Iris pigment epithelial cell (primary cell): Measurements from ENCODE around the gene MLLT10.
A peak's percentile ranks its signal among the peaks of the same experiment; 100 is the strongest.

Source experiments
- DNase-seq: peaks from one replicate; pipeline ENCODE4 v3.0.0-alpha.2; 2011; ENCODE audit warnings: low read depth

Gene MLLT10

GRCh38 chr10:21501731-21502347 is 32.2 kb upstream of the MLLT10 start:
- no peak for DNase-seq

GRCh38 chr10:21502348-21502740 is 31.7 kb upstream of the MLLT10 start:
- no peak for DNase-seq

GRCh38 chr10:21503542-21503941 is 30.5 kb upstream of the MLLT10 start:
- DNase-seq: no peak

GRCh38 chr10:21505711-21506278 is 28.2 kb upstream of the MLLT10 start:
- no peak for DNase-seq

- no peak for DNase-seq
Measured at GRCh38 chr10:21506351-21506750, 27.7 kb upstream of the MLLT10 start.

- no peak for DNase-seq
Measured at GRCh38 chr10:21507150-21507549, 26.9 kb upstream of the MLLT10 start.

GRCh38 chr10:21508706-21509331 is 25.2 kb upstream of the MLLT10 start:
- no peak for DNase-seq

GRCh38 chr10:21509341-21510240 is 24.4 kb upstream of the MLLT10 start:
- no peak for DNase-seq

GRCh38 chr10:21510241-21511094 is 23.6 kb upstream of the MLLT10 start:
- no peak for DNase-seq

GRCh38 chr10:21511095-21511570 is 22.9 kb upstream of the MLLT10 start:
- DNase-seq: no peak

GRCh38 chr10:21511946-21512572 is 22.0 kb upstream of the MLLT10 start:
- DNase-seq: no peak

- DNase-seq: no peak
Measured at GRCh38 chr10:21512573-21513404, 21.2 kb upstream of the MLLT10 start.

GRCh38 chr10:21513405-21513788 is 20.6 kb upstream of the MLLT10 start:
- no peak for DNase-seq

GRCh38 chr10:21514129-21514817 is 19.8 kb upstream of the MLLT10 start:
- DNase-seq: no peak

- DNase-seq: no peak
Measured at GRCh38 chr10:21514818-21515351, 19.1 kb upstream of the MLLT10 start.

GRCh38 chr10:21515361-21516241 is 18.4 kb upstream of the MLLT10 start:
- DNase-seq: no peak

GRCh38 chr10:21516242-21517131 is 17.5 kb upstream of the MLLT10 start:
- peak; percentile 81 for DNase-seq
